NK-92 treated with Interleukin-12 subunit alpha and Interleukin-12 subunit beta, amount 100 ng/mL, for 24 hours (cell line): ENCODE data around the gene TM4SF18.
"Not testable (repeated sequence)": the region's sequence is repeated elsewhere in the genome, so short reads cannot be mapped to it uniquely, and the experiment has no call there.

Experiments
- DNase-seq: peaks from one replicate; lab custom pipeline; 2025; lab: John Stamatoyannopoulos, UW

TM4SF18 gene

DNA sequence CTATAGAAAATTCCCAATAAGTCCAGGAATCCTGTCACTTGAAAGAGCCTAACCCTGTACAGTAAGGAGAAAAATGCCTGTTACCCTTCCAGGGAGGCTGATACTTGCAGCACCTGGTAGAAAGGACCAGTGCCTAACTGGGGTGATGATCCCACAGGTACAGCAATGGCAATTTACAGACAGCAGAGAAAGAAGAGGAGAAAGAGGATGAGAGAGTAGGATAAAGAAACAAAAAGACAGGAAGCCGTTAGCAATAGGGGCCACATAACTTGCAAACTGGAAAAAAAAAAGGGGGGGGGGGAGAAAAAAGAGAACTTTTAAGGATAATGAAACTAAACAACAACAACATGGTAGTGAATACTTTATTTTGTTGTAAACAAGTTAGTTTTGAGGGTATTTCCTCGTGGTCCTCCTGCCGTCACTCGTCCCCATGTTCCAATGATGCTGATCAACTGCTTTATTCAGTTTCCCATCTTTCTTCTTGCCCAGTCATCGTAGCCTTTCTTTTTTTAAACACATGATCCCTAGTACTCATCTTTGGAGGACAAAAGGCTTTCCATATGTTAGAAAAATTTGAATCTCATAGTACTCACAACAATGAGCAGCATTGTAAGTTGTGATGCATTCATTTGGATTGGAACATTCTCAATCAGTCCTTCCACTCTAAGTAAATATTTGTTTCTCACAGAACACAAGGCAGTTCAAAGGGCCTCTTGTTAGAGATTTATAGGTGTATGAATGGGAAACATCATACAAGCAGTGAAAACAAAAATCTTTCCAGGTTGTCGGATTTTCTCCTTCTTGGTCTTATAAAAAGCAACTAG is 35.5 kb upstream of the TM4SF18 start:
- DNase-seq, result no peak

DNA sequence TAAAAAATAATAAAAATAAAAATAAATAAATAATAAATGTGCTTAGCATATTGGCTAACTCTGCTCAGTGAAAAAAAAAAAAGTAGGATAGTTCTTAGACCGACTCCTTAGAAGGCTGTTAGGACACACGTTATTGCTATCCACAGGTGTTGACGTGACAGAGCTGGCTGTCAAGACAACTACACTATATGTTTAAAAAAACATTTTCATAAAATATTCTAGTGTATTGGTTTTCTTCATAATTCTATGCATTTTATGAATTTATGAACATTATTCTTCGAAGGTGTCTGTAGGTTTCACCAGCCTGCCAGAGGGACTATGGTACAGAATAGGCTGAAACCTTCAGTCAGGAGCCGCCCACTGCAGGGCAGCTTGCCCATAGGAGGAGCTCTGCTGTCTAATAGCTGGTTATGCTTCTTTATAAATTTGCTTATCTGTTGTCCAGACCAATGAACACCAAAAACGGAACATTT is 34.8 kb upstream of the TM4SF18 start:
- no peak for DNase-seq

DNA sequence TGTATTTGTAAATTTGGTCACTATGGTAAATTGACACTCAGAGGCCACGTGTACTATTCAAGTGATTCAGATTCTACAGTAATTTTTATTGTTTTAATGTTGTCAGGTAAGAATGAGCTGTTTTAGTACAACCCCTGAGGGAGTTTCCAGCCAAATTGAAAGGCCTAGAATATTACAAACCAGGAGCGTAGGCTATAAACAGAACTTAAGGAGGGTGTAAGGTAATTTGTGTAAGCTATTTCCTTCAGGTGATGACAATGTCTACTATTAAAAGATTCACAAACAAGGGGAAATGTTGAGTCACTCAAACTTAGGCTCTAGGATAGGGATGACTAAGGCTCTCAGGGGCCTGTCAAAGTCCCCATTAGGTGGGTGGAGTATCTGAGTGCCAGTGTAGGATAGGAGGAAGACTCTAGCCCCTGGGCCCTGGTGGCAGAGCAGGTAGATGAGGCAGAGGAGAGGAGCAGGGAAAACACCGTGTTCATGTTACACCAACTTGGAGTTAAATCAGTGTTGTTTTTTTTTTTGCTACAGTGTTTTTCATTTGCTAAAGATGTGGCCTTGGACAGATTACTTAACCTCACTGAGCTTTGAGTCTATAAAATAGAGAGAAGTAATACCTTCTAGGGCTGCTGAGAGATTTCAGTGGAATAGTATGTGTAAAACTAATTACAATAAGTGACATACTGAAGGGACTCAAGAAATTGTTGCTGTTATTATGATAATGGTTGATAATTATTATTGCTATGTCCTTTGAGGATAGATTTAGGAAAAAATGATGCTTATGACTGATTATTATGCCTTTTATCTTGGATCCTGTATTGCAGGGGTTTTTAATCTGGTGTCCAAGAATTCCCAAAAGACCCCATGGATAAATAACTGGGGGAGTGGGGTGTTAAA is 33.8 kb upstream of the TM4SF18 start:
- peak; percentile 63 for DNase-seq

DNA sequence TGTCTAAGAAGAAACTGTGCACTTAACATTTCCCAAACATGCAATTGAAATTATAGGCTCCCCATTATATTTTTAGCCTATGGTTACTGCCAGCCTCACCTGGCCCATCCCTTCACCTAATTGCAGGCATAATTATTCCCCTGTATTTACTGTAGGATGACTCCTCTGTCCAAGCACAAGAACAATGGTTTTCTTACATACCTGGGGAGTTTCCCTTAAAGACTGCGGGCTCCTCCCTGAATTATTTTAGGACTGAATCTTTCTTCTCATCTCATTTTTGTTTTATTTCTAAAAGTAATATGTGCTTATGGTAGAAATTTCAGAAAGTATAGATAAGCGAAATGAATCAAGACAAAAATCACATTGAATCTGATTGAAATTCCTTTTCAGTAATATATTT is 32.6 kb upstream of the TM4SF18 start:
- no peak for DNase-seq

DNA sequence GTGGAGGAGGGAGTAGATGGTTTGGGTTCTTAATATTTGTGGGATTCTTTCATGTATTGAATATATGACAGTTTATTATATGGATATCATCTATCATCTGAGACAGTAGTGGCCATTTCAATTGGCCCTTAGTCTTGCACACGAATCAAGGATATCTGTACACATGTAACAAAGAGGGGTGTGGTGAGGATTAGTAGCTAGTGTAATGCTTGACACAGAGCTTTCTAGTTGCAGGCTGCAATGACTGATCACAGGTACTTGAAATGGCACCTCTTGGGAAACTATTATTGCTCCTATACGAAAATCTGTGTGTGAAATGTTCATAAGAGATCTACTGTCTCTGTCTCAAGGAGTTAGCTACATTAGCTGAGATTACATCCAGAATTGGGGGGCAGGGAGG is 31.2 kb upstream of the TM4SF18 start:
- DNase-seq, result no peak

DNA sequence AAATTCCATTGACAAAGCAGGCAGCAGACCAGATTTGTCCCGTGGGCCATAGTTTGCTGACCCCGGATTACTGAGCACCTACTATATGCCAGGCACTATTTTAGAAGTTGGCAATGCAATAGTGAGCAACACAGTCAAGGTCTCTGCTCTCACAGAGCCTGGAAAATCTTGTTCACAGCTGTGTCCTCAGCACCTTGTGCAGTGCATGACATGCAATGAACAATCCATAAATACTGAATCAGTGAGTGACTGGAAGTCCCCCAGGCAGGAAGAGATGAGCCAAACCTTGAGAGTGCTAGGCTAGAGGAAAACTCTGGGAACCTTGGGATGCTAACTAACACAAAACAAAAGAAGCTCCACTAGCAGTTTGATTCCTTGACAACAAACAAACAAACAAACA is 29.6 kb upstream of the TM4SF18 start:
- DNase-seq, result no peak

DNA sequence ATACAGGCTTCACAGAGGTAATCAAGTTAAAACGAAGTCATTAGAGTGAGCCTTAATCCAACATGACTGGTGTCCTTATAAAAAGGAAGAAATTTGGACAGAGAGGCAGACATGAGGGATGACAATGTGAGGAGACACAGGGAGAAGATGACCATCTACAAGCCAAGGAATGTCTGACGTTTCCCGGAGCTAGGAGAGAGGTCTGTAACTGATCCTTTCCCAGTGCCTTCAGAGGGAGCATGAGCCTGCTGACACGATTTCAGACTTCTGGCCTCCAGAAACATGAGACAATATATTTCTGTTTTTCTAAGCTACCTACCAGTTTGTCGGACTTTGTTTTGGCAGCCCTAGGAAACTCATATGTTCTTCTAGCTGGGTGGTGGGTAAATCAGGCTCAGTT is 28.9 kb upstream of the TM4SF18 start:
- DNase-seq, result no peak

DNA sequence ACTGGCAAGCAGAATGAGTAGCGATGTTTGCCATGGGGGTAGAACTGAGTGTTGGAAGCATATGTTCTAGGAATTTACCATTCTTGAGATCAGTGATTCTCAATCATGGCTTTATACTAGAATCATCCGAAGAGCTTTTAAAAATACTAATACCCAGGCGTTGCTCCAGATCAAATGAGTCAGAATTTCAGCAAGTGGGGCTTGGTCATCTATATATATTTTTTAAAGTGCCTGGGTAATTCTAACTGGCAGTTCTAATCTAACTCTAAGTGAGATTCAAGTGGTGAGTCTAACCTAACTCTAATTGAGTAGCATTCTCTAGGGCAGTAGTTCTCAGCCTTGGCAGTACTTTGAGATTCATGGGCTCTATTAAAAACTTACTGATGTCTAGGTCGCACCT is 23.2 kb upstream of the TM4SF18 start:
- no peak for DNase-seq

GRCh38 chr3:149356044-149356592 is 22.7 kb upstream of the TM4SF18 start:
- no peak for DNase-seq

- DNase-seq, result no peak
Observed at GRCh38 chr3:149353581-149354184, 20.2 kb upstream of the TM4SF18 start.

DNA sequence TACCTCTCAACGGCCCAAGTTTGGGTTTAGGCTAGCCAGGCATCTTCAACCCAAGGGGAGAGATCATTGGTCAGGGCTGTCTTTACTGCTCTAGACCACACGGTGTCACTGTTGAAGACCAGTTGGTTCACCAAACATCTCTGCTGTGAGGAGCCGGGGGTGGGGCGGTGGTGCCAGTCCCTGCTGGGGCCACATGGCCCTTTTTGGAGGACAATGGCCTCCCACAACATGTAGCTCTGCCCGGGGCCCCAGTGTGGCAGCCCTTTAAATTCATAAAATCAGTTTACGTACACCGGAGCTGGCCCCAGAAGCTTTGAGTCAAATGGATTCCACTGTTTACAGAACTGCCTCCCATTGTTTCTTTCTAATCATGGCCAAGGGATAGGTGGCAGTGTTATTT is 19.1 kb upstream of the TM4SF18 start:
- peak; percentile 63 for DNase-seq

GRCh38 chr3:149343951-149344350 is 10.5 kb upstream of the TM4SF18 start:
- no peak for DNase-seq

DNA sequence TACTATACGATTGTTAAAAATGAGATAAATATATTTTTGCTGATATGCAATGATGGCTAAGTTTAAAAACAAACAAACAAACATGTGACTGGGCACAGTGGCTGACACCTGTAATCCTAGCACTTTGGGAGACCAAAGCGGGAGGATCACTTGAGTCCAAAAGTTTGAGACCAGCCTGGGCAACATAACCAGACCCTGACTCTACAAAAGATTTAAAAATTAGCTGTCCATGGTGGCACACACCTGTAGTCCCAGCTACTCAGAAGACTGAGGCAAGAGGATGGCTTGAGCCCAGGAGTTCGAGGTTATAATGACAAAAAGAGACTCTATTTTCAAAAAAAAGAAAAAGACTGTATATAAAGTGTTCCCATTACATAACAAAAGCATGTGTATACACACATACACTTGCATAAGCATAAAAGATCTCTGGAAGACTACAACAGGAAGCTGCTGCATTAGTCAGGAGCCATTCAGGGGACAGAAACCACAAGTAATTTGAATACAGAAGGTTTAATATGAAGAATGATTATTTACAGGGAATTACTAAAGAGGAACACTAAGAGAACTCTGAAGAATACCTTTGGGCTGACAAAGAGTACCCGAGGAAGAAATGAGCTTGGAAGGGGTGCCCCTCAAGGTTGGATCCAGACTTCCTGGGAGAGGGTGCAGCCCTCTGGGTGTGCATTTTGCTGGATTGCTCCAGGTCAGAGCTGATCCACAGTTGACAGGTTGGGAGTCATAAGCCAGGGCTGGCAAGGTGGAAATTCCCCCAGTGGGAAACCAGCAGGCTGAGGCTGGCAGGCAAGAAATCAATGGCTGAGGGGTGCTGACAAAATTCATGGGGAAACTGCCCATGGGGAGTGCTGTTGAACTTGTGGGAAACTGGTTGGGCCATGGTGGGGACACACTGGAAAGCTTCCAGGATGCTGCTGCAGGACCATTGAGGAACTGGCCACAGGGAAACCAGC is 9.3 kb upstream of the TM4SF18 start:
- no peak for DNase-seq

DNA sequence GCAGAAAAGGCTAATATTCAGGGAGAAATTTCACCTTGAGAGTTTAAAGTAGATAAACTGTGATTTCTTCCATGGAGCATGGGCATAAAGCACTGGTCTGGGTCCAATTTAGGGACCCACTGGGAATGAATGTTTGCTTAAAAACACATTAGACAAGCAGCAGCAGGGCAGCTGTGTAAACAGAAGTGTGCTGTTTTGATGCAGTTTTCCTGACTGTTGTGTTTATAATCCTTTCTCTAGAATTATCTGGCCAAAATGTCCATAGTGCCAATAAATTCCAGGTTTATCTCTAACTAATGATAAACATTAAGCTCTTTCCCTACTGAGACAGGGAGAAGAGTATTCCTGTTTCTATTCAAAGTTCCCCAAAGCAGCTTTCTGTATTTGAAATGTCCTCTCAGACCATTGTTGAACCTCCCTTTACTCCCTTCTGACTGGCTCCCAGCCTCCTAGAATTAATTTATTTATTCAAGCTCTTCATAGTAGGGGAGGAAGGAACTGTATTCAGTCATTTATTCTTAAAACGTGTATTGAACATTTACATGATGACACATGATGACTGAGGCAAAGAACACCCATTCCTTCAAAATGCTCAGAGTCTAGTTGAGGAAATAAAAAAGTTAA is 7.0 kb upstream of the TM4SF18 start:
- DNase-seq, result no peak

DNA sequence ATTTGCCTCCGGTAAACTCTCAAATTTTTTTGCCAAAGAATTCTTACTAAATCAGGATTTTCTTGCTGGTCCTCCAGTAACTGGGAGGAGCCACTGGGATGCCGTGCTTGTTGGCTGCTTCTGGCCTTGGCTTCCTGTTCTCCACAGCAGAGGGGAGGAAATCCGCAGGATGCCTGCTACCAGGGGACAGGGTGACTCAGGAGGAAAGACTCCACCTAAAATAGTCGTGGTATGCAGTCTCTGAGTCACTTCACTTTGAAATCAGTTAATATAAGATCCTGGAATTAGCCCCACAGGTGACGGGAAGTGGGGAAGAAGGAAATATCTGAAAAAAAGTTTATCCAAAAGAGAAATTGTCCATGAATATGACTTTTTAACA is 6.5 kb upstream of the TM4SF18 start:
- DNase-seq, result no peak

GRCh38 chr3:149337486-149337885 is 4.0 kb upstream of the TM4SF18 start:
- not testable (repeated sequence) for DNase-seq

- DNase-seq, result no peak
Observed at GRCh38 chr3:149336925-149337324, 3.5 kb upstream of the TM4SF18 start.

DNA sequence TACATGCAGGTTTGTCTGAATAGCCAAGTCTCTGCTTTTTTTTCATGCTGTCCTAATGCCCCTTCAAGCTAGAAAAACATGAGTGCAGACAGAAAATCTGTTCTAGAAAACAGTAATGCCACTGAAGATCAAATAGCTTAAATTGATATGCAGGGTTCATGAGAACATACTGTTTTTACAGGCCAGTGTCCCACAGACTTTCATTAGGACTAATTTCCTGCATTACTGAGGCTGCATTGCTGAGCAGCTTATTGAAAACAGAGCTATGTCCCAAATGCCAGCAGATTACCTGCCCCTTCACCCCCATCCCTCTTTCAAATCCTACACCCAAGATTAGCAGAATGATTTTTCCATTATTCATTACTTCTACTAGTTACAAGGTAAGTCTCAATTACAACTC is 665 bp downstream of the TM4SF18 start:
- DNase-seq, result no peak

- no peak for DNase-seq
Observed at GRCh38 chr3:149332227-149332765, 1.1 kb downstream of the TM4SF18 start.

- no peak for DNase-seq
Observed at GRCh38 chr3:149331396-149331795, 2.0 kb downstream of the TM4SF18 start.
